ENCODE results near the gene FHOD3. TPM values are rescaled to one million over a fixed set of nuclear protein-coding genes. Genes with fewer than 3 reads are reported as not detected.

Gene FHOD3
- total and polyA plus RNA-seq, 2 of the 8 experiments (the other 6 are each of a cell fraction or from before 2014, with no cell fraction given): 9.7 to 10.5 TPM

DNA sequence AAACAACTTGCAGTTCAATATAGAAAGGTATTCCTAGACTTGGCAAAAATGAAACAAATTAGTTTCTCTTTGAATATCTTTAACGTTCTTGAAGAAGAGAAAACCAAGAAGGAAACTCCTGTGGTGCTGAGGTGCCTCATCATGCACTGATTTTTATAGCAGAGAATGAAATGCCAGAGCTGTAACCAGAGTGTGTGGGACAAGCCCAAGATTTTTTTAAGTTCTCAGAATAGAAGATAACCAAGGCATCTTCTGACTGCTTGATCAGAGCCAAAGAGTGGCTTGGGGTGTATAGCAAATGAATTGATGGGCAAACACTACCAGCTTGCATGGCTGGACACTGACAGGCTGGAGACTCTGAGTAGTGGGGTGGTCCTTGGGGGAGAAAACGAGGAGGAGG lies 7.9 kb downstream of the FHOD3 start:
- Histone ChIP-seq H3K27me3 (replicated peaks in 1 of 4; ENCODE audit: control insufficient read depth in 3 of 4, extremely low read depth in 1 of 4, insufficient read depth in 3 of 4, low read length in 3 of 4) (no peaks in the 10 kb centered on the region; a peak in 1 of 7 replicates), H2AFZ (ENCODE audit: low read length) (no peak overlapping the region), H4K20me1 (replicated peaks in 1 of 2; ENCODE audit: control insufficient read depth in 1 of 2, insufficient read depth in 2 of 2, low read length in 2 of 2) (peaks cover 4% of the 10 kb centered on the region in 2 experiments), H3K23ac (ENCODE audit: insufficient read length) (no peak overlapping the region), H2BK15ac (ENCODE audit: low read length) (no peak overlapping the region), H3K18ac (ENCODE audit: extremely low read depth, low read length) (no peak overlapping the region), H4K8ac (ENCODE audit: extremely low read depth, insufficient read depth, low read length) (no peak overlapping the region), H3K4me2 (ENCODE audit: insufficient read depth in 1 of 2, low read depth in 2 of 2, low read length in 2 of 2) (no peak overlapping the region), H3K27ac (ENCODE audit: low read depth, low read length) (no peak overlapping the region), H3K79me1 (ENCODE audit: low read depth, low read length) (peaks cover 4% of the 10 kb centered on the region; the same call in 1 of the 2 replicates), H2BK12ac (ENCODE audit: low read depth, low read length) (no peak overlapping the region), H2BK120ac (replicated peaks; ENCODE audit: low read depth, low read length) (no peak overlapping the region), H4K5ac (ENCODE audit: insufficient read length, low read depth, low read length) (no peak overlapping the region), H3K4me1 (replicated peaks in 1 of 4; ENCODE audit: control insufficient read depth in 3 of 4, insufficient read depth in 4 of 4, low read length in 3 of 4) (peaks cover 3 to 16% (median 12%) of the 10 kb centered on the region in 4 experiments; a peak in 6 of 7 replicates), H4K91ac (replicated peaks; ENCODE audit: insufficient read length, low read length) (no peak overlapping the region), H3K9ac (replicated peaks in 1 of 4; ENCODE audit: extremely low read depth in 1 of 4, low read depth in 3 of 4, low read length in 3 of 4) (no peak overlapping the region), H2AK5ac (ENCODE audit: low read depth, low read length) (no peak overlapping the region), H3K23me2 (ENCODE audit: low read depth, low read length) (no peaks in the 10 kb centered on the region), H3K79me2 (ENCODE audit: control insufficient read depth in 1 of 2, insufficient read depth in 2 of 2, low read length in 2 of 2) (peaks cover 0 to 13% of the 10 kb centered on the region in 2 experiments; a peak in 2 of 4 replicates), H3K4ac (replicated peaks; ENCODE audit: insufficient read length, low read depth, low read length) (no peak overlapping the region), H2BK20ac (ENCODE audit: low read length) (no peak overlapping the region), H3K4me3 (ENCODE audit: extremely low read depth in 1 of 4, insufficient read depth in 2 of 4, low read depth in 3 of 4, low read length in 4 of 4) (no peak overlapping the region), H3K9me3 (ENCODE audit: insufficient read depth in 2 of 2, low read depth in 1 of 2, low read length in 1 of 2) (no peaks in the 10 kb centered on the region), H2BK5ac (ENCODE audit: low read depth, low read length) (no peak overlapping the region), H3K14ac (ENCODE audit: insufficient read length) (no peak overlapping the region), H3K56ac (replicated peaks; ENCODE audit: insufficient read length, low read depth, low read length) (no peak overlapping the region), H3K36me3 (ENCODE audit: control insufficient read depth in 2 of 4, insufficient read depth in 4 of 4, low read length in 3 of 4) (no peaks in the 10 kb centered on the region)
- 73% methylated on average over 2 of the region's 2 CpGs; no CpG with 5 or more reads in 1 of the 2 experiments for WGBS, 2 experiments (ENCODE audit: extremely low coverage in 1 of 2, insufficient coverage in 1 of 2, insufficient read length in 1 of 2, insufficient replicate concordance in 2 of 2, low coverage in 1 of 2, low lambda C conversion rate in 2 of 2, missing lambda C conversion rate in 1 of 2)
- DNase-seq (ENCODE audit: low read depth in 1 of 2, low spot score in 2 of 2) (no peak), FAIRE-seq (no peak)
- no peak for TF ChIP-seq SP1 (IDR thresholded peaks at IDR 0.05; ENCODE audit: low read depth, low read length)
- no peak for TF ChIP-seq TCF12 (IDR thresholded peaks at IDR 0.05; ENCODE audit: low read depth, low read length)
- no peak for TF ChIP-seq E2F6 (IDR thresholded peaks at IDR 0.05)
- CTCF ChIA-PET (ENCODE audit: partially characterized antibody): interaction anchor here (1.0 to 1.7 kb wide), 2 partner anchors 30 to 107 kb away, joined by 4 to 8 read pairs; no protein-coding TSS in a partner anchor
- POLR2A ChIA-PET (ENCODE audit: partially characterized antibody): no interaction called here
